HG02759 (cell line): ENCODE measurements around the gene CD84.
"Not testable (repeated sequence)": the region's sequence is repeated elsewhere in the genome, so short reads cannot be mapped to it uniquely, and the experiment has no call there.

Source experiments
- ATAC-seq: cut with Tn5 transposase; IDR thresholded peaks from one replicate; pipeline ENCODE4 v1.9.1; 2021; ENCODE audit warnings: mild to moderate bottlenecking, moderate library complexity; ENCODE audit not compliant: unreplicated experiment

The CD84 gene

GRCh38 chr1:160610569-160611242 is 31.4 kb upstream of the CD84 start:
- ATAC-seq: no peak

- no peak for ATAC-seq
Measured at GRCh38 chr1:160608941-160609340, 29.6 kb upstream of the CD84 start.

- no peak for ATAC-seq
Measured at GRCh38 chr1:160608514-160608913, 29.2 kb upstream of the CD84 start.

- ATAC-seq: no peak
Measured at GRCh38 chr1:160608057-160608456, 28.8 kb upstream of the CD84 start.

- ATAC-seq: peak; percentile 5
Measured at GRCh38 chr1:160607672-160608032, 28.4 kb upstream of the CD84 start.

- ATAC-seq: peak; percentile 59
Measured at GRCh38 chr1:160607011-160607671, 27.8 kb upstream of the CD84 start.

- peak; percentile 7 for ATAC-seq
Measured at GRCh38 chr1:160606611-160607010, 27.3 kb upstream of the CD84 start.

- ATAC-seq: no peak
Measured at GRCh38 chr1:160605792-160606479, 26.6 kb upstream of the CD84 start.

GRCh38 chr1:160605205-160605604 is 25.9 kb upstream of the CD84 start:
- no peak for ATAC-seq

- no peak for ATAC-seq
Measured at GRCh38 chr1:160597705-160598104, 18.4 kb upstream of the CD84 start.

- no peak for ATAC-seq
Measured at GRCh38 chr1:160597051-160597450, 17.8 kb upstream of the CD84 start.

GRCh38 chr1:160590488-160590887 is 11.2 kb upstream of the CD84 start:
- ATAC-seq: no peak

- ATAC-seq: no peak
Measured at GRCh38 chr1:160588468-160588867, 9.2 kb upstream of the CD84 start.

- ATAC-seq: no peak
Measured at GRCh38 chr1:160584784-160585183, 5.5 kb upstream of the CD84 start.

- ATAC-seq: not testable (repeated sequence)
Measured at GRCh38 chr1:160582976-160583375, 3.7 kb upstream of the CD84 start.

- no peak for ATAC-seq
Measured at GRCh38 chr1:160581961-160582360, 2.7 kb upstream of the CD84 start.

- ATAC-seq: no peak
Measured at GRCh38 chr1:160580221-160580812, 1.0 kb upstream of the CD84 start.

GRCh38 chr1:160578525-160579191 is 638 bp downstream of the CD84 start:
- ATAC-seq: no peak

GRCh38 chr1:160578175-160578524 is 1.1 kb downstream of the CD84 start:
- no peak for ATAC-seq

- ATAC-seq: no peak
Measured at GRCh38 chr1:160577671-160578070, 1.6 kb downstream of the CD84 start.

GRCh38 chr1:160576884-160577283 is 2.4 kb downstream of the CD84 start:
- ATAC-seq: no peak
